Measurements from ENCODE around the gene HOXB9. TPM values are rescaled to one million over a fixed set of nuclear protein-coding genes. Genes with fewer than 3 reads are reported as not detected.

HOXB9 gene
- polyA plus RNA-seq, 3 donors: not detected

DNA sequence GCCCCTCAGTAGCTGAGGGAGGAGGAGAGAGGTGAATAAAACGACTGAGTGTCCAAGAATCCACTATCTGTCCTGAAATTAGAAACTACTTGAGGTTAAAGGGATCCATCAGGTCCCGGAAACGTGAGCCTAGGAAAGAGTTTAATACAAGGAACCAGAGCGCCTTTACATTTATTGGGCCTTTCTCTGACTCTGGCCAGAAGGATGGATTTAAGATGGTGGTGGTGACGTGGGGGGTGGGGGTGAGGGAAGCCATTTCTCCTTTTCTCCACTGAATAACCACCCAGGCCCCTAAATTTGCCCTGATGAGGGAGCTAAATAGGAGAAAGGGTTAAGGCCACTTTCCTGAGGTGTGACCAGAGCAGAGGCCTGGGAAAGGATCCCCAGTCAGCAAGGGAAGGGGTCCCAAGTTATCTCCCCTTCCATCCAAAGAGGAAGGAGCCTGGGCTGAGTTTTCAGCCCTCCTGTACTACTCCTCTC lies 1.0 kb upstream of the HOXB9 start:
- TF ChIP-seq CTCF (IDR thresholded peaks at IDR 0.05): no peak
- no peaks in the 10 kb centered on the region for H3K36me3 ChIP-seq (replicated peaks in 1 of 2; ENCODE audit: control insufficient read depth in 1 of 2, insufficient read depth in 2 of 2, low read length in 2 of 2)
- Mint-ChIP-seq H3K27ac (peak overlapping the region in 1 of 7 donors; percentile 5), H3K27me3 (ENCODE audit: low read depth in 3 of 3) (peaks cover 88 to 98% (median 95%) of the 10 kb centered on the region in 3 donors), H3K4me3 (peak overlapping the region in 1 of 2 donors; percentile 79), H3K4me1 (peaks cover 8% of the 10 kb centered on the region), H3K36me3 (no peaks in the 10 kb centered on the region), H3K9me3 (peaks cover 0 to 12% (median 2%) of the 10 kb centered on the region in 7 donors)
- no peak overlapping the region for H2AFZ ChIP-seq (ENCODE audit: insufficient read depth, low read depth, low read length, poor library complexity, severe bottlenecking)
- no peak overlapping the region for H3K4me3 ChIP-seq (replicated peaks in 1 of 3; ENCODE audit: low read depth in 2 of 3, low read length in 3 of 3)
- no peak overlapping the region for H3K27ac ChIP-seq (ENCODE audit: low read depth in 1 of 2, low read length in 2 of 2)
- H3K4me1 ChIP-seq (ENCODE audit: control insufficient read depth in 1 of 2, insufficient read depth in 2 of 2, low read length in 2 of 2): peaks cover 5 to 13% of the 10 kb centered on the region in 2 donors
- intact Hi-C loops (cut with micrococcal nuclease): no loop called here
- peaks cover 72 to 100% of the 10 kb centered on the region in 2 donors for H3K27me3 ChIP-seq (ENCODE audit: control insufficient read depth in 2 of 2, insufficient read depth in 2 of 2, low read length in 2 of 2)
- DNase-seq: no peak
- H3K9me3 ChIP-seq (replicated peaks in 1 of 2; ENCODE audit: control insufficient read depth in 1 of 2, insufficient read depth in 1 of 2, low read length in 2 of 2): peaks cover 0 to 13% of the 10 kb centered on the region in 2 donors
- no peaks in the 10 kb centered on the region for H3K79me2 ChIP-seq (ENCODE audit: insufficient read depth, low read length)
- H3K4me2 ChIP-seq (replicated peaks; ENCODE audit: extremely low read depth, low read length, poor library complexity, severe bottlenecking): no peak overlapping the region
- no peaks in the 10 kb centered on the region for H4K20me1 ChIP-seq (ENCODE audit: insufficient read depth, low read length)
- no peak overlapping the region for H3K9ac ChIP-seq (ENCODE audit: insufficient read depth, low read length, poor library complexity, severe bottlenecking)
- 60% methylated on average over 2 of the region's 5 CpGs for WGBS (ENCODE audit: insufficient coverage)

DNA sequence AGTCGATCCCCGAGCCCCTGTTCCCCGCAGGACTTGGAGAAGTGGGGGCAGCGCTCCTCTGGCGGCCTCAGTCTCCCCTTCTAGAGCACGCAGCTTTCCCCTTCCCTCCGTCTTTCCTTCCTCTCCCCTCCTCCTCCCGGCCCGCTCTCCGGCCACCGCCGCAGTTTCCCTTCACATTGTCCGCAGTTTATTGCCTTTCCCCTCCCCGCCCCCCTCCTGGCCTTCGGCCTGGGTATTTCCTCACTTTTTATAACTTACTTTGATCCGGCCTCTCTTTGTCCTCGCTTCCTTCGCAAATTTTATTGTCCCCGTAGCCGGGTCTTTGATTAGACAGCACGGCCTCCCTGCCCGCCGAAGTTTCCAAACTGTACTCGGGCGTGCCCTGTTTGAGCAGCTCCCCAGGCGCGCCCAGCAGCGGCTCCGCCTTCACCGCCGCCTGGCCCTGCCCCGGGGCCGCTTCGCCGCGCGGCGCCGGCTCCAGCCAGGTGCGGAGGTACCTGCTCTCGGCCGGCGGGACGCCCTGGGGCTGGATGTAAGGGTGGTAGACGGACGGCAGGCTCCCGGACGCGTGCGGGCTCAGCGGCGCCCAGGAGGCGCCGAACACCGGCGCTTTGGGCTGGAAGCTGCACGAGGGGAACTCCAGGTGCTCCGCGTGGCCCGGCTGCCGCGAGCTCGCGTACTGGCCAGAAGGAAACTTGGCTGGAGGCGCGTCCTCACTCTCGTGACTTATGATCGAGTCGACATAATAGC lies 488 bp downstream of the HOXB9 start:
- H2AFZ ChIP-seq (ENCODE audit: insufficient read depth, low read depth, low read length, poor library complexity, severe bottlenecking): peak overlapping the region; percentile 11

More for the DNA sequence above, 488 bp downstream of the HOXB9 start:
- no peaks in the 10 kb centered on the region for H3K36me3 ChIP-seq (replicated peaks in 1 of 2; ENCODE audit: control insufficient read depth in 1 of 2, insufficient read depth in 2 of 2, low read length in 2 of 2)
- H3K27ac ChIP-seq (ENCODE audit: low read depth in 1 of 2, low read length in 2 of 2): no peak overlapping the region
- peak overlapping the region in 1 of 7 donors; percentile 31 for H3K27ac Mint-ChIP-seq
- peak overlapping the region; percentile 42 for H3K4me2 ChIP-seq (replicated peaks; ENCODE audit: extremely low read depth, low read length, poor library complexity, severe bottlenecking)
- peaks cover 5 to 13% of the 10 kb centered on the region in 2 donors for H3K4me1 ChIP-seq (ENCODE audit: control insufficient read depth in 1 of 2, insufficient read depth in 2 of 2, low read length in 2 of 2)
- H3K4me1 Mint-ChIP-seq: peaks cover 8% of the 10 kb centered on the region
- H3K9me3 Mint-ChIP-seq: peaks cover 0 to 12% (median 2%) of the 10 kb centered on the region in 7 donors
- H3K27me3 Mint-ChIP-seq (ENCODE audit: low read depth in 3 of 3): peaks cover 89 to 98% (median 95%) of the 10 kb centered on the region in 3 donors
- H4K20me1 ChIP-seq (ENCODE audit: insufficient read depth, low read length): no peaks in the 10 kb centered on the region
- no peak overlapping the region for H3K9ac ChIP-seq (ENCODE audit: insufficient read depth, low read length, poor library complexity, severe bottlenecking)
- peaks cover 0 to 16% of the 10 kb centered on the region in 2 donors for H3K9me3 ChIP-seq (replicated peaks in 1 of 2; ENCODE audit: control insufficient read depth in 1 of 2, insufficient read depth in 1 of 2, low read length in 2 of 2)
- H3K4me3 ChIP-seq (replicated peaks in 1 of 3; ENCODE audit: low read depth in 2 of 3, low read length in 3 of 3): peak overlapping the region in 1 of 3 experiments; percentile 46
- under 1% methylated on average over 62 of the region's 69 CpGs for WGBS (ENCODE audit: insufficient coverage)
- no peaks in the 10 kb centered on the region for H3K79me2 ChIP-seq (ENCODE audit: insufficient read depth, low read length)
- DNase-seq: peak in 1 of 3 donors; percentile 29
- intact Hi-C loops (cut with micrococcal nuclease): no loop called here
- H3K4me3 Mint-ChIP-seq: peak overlapping the region; percentile 68 to 88
- H3K36me3 Mint-ChIP-seq: no peaks in the 10 kb centered on the region
- H3K27me3 ChIP-seq (ENCODE audit: control insufficient read depth in 2 of 2, insufficient read depth in 2 of 2, low read length in 2 of 2): peaks cover 73 to 100% of the 10 kb centered on the region in 2 donors
- no peak for TF ChIP-seq CTCF (IDR thresholded peaks at IDR 0.05)
